ENCODE results near the gene AMZ1.

The AMZ1 gene

GRCh38 chr7:2659556-2660358 is 28.2 kb upstream of the AMZ1 start:
- H3K9ac ChIP-seq (ENCODE audit: low read depth, low read length) = no peak overlapping the region
- no peaks in the 10 kb centered on the region for H3K9me3 ChIP-seq (ENCODE audit: control insufficient read depth, insufficient read depth, low read length)
- H3K36me3 ChIP-seq (ENCODE audit: insufficient read depth, low read length) = peaks cover 7% of the 10 kb centered on the region; the same call in 1 of the 2 replicates
- H3K4me1 ChIP-seq (ENCODE audit: insufficient read depth, low read length) = peaks cover 4% of the 10 kb centered on the region; the same call in 1 of the 2 replicates

- H3K9ac ChIP-seq (ENCODE audit: low read depth, low read length) = no peak overlapping the region
- peaks cover 4% of the 10 kb centered on the region; the same call in 1 of the 2 replicates for H3K4me1 ChIP-seq (ENCODE audit: insufficient read depth, low read length)
- H3K36me3 ChIP-seq (ENCODE audit: insufficient read depth, low read length) = peaks cover 7% of the 10 kb centered on the region; the same call in 1 of the 2 replicates
- no peaks in the 10 kb centered on the region for H3K9me3 ChIP-seq (ENCODE audit: control insufficient read depth, insufficient read depth, low read length)
Measured at GRCh38 chr7:2660359-2661095, 27.5 kb upstream of the AMZ1 start.

GRCh38 chr7:2661096-2661449 is 26.9 kb upstream of the AMZ1 start:
- Histone ChIP-seq H3K9ac (ENCODE audit: low read depth, low read length) (no peak overlapping the region), H3K9me3 (ENCODE audit: control insufficient read depth, insufficient read depth, low read length) (no peaks in the 10 kb centered on the region), H3K36me3 (ENCODE audit: insufficient read depth, low read length) (peaks cover 7% of the 10 kb centered on the region; the same call in 1 of the 2 replicates), H3K4me1 (ENCODE audit: insufficient read depth, low read length) (peaks cover 4% of the 10 kb centered on the region; the same call in 1 of the 2 replicates)

- no peaks in the 10 kb centered on the region for H3K9me3 ChIP-seq (ENCODE audit: control insufficient read depth, insufficient read depth, low read length)
- H3K4me1 ChIP-seq (ENCODE audit: insufficient read depth, low read length) = peaks cover 4% of the 10 kb centered on the region; the same call in 1 of the 2 replicates
- peaks cover 5% of the 10 kb centered on the region; the same call in 1 of the 2 replicates for H3K36me3 ChIP-seq (ENCODE audit: insufficient read depth, low read length)
- H3K9ac ChIP-seq (ENCODE audit: low read depth, low read length) = no peak overlapping the region
Measured at GRCh38 chr7:2661602-2662272, 26.3 kb upstream of the AMZ1 start.

DNA sequence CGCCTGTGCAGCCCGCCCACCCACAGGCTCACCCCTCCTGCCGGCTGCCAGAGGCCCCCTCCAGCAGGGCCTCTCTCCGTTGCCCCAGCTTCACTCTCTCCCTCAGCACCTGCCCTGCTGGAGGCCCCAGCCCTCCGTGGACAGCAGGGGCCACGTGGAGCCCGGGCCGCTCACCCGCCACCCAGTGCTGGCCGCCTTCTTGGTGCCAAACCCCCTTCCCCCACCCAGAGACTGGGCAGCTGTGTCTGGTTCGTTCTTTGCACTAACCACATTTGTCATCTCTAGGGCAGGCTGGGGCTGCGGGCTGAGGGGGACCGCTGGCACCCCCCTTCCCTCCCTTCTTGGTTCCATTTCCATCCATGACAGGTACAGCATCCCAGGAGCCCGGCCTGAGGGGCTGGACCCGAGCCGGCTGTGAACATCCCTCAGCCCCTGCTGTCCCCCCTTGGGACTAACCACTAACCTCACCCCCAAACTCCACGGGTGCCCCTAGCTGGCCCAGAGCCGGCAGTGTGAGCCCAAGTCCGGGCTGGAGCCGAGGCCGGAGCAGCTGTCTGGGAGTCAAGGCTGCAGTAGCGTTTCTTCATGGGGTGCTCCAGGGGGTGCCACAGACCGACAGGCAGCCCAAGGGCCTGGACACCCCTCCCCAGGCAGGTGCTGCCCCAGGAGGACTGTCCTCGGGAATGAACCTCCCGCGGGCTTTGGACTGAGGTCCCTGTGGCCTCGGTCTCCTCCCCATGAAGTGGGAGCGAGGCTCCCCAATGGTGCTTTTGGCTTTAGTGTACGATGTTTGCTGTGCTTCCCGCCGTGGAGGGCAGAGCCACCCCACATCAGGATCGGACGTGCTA is 25.5 kb upstream of the AMZ1 start:
- H3K9me3 ChIP-seq (ENCODE audit: control insufficient read depth, insufficient read depth, low read length) = no peaks in the 10 kb centered on the region
- no peak overlapping the region for H3K9ac ChIP-seq (ENCODE audit: low read depth, low read length)
- peaks cover 4% of the 10 kb centered on the region; the same call in 1 of the 2 replicates for H3K4me1 ChIP-seq (ENCODE audit: insufficient read depth, low read length)
- H3K36me3 ChIP-seq (ENCODE audit: insufficient read depth, low read length) = no peaks in the 10 kb centered on the region; the same call in 1 of the 2 replicates

DNA sequence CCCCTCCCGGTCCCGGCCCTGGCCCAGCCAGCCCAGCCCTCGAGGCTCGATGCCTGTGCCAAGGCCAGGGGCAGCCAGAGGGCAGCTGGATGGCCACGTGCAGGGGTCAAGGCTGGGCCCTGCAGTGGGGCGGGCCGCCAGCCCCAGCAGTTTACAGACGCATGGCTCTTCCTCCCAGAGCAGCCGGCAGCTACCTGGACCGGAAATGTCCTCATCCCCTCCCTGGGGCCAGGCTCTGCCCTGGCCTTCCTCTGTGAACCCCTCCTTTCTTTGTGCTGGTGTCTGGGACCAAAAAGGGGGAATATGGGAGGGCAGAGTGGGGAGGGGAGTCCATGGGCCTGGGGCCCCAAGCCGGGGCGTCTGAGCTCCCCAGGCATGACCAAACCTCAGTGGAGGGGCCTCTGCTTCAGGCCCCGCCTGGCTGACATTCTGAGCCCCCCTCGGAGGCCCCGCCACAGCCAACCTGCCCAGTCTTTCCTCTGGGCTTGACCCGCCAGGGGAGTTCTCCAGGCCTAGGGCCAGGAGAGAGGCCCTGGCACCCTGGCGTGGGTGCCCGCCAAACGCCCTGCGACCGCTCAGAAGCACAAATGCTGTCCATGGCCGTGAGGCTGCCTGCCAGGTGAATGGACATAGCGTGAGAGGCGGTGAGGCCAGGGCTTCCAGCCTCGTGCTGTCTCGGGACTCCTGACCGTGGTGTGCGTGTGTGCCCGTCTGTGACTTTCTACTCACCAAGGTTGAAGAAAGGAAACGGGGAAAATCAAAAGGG is 24.7 kb upstream of the AMZ1 start:
- no peaks in the 10 kb centered on the region; the same call in 1 of the 2 replicates for H3K36me3 ChIP-seq (ENCODE audit: insufficient read depth, low read length)
- peaks cover 4% of the 10 kb centered on the region; the same call in 1 of the 2 replicates for H3K4me1 ChIP-seq (ENCODE audit: insufficient read depth, low read length)
- H3K9ac ChIP-seq (ENCODE audit: low read depth, low read length) = no peak overlapping the region
- no peaks in the 10 kb centered on the region for H3K9me3 ChIP-seq (ENCODE audit: control insufficient read depth, insufficient read depth, low read length)

DNA sequence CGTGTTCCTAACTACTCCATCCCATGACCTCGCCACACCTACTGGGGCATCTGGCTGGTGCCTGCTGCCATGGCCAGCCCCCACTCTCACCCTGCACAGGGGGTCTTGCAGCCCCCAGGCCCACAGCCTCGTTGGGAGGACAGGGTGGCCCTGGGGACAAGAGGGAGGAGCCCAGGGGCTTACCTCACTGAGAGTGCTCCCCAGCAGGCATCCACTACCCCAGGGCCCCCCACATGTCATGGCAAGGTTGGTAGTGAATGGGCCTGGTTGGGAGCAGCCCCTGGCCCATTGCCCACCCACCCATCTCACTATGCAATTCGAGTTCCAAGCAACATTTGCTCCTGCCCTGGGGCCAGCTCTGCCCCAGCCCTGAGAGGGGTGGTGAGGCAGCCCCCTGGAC is 24.0 kb upstream of the AMZ1 start:
- Histone ChIP-seq H3K9me3 (ENCODE audit: control insufficient read depth, insufficient read depth, low read length) (no peaks in the 10 kb centered on the region), H3K36me3 (ENCODE audit: insufficient read depth, low read length) (no peaks in the 10 kb centered on the region), H3K4me1 (ENCODE audit: insufficient read depth, low read length) (peaks cover 4% of the 10 kb centered on the region; the same call in 1 of the 2 replicates), H3K9ac (ENCODE audit: low read depth, low read length) (no peak overlapping the region)

- H3K9me3 ChIP-seq (ENCODE audit: control insufficient read depth, insufficient read depth, low read length) = no peaks in the 10 kb centered on the region
- H3K4me1 ChIP-seq (ENCODE audit: insufficient read depth, low read length) = peaks cover 4% of the 10 kb centered on the region; the same call in 1 of the 2 replicates
- H3K36me3 ChIP-seq (ENCODE audit: insufficient read depth, low read length) = no peaks in the 10 kb centered on the region
- H3K9ac ChIP-seq (ENCODE audit: low read depth, low read length) = peak overlapping the region; percentile 38; the same call in 1 of the 2 replicates
Measured at GRCh38 chr7:2665359-2665791, 22.6 kb upstream of the AMZ1 start.

DNA sequence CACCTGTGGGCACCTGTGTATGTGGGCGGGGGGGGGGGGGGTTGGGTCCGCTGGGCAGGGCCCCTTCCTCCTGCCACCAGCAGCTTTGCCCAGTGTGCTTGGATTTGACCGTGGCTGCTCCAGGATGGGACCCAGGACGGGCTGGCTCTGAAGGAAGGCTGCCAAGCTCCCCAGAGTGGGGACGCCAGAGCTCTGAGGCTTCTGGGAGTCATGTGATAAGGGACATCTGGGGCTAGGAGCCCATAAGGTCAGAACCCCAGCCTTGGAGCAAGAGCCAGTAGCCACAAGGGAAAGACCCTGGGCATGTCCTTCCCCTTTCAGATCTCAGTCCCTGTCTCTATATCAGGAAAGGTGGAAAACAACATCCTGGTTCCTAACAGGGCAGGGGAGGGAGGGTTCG is 21.8 kb upstream of the AMZ1 start:
- Histone ChIP-seq H3K9ac (ENCODE audit: low read depth, low read length) (no peak overlapping the region), H3K36me3 (ENCODE audit: insufficient read depth, low read length) (no peaks in the 10 kb centered on the region), H3K4me1 (ENCODE audit: insufficient read depth, low read length) (peaks cover 4% of the 10 kb centered on the region; the same call in 1 of the 2 replicates), H3K9me3 (ENCODE audit: control insufficient read depth, insufficient read depth, low read length) (no peaks in the 10 kb centered on the region)

DNA sequence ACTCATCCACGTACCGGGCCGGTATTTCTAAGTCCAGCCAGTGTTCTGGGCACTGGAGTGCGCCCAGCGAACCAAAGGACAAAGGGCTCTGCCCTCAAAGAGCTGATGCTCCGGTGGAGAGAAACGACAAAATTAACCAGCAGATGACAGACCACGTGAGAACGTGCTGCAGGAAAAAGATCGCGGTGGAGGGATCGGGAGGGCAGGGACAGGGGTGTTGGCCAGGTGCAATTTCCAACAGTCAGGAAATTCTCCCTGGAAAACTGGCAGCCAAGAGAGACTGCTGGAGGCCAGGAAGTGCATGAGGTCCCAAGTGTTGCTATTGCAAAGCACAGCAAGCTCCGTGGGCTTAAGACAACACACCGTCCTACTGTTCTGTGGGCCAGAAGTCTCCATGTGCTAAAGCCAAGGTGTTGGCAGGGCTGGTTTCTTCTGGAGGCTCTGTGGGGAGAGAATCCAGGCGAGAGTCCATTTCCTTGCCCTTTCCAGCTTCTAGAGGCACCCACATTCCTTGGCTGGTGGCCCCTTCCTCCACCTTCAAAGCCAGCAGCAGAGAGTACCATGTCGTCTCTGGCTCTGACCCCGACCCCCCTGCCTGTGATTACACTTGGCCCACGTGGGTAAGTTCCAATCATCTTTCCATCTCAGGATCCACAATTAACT is 21.3 kb upstream of the AMZ1 start:
- no peak overlapping the region for H3K9ac ChIP-seq (ENCODE audit: low read depth, low read length)
- no peaks in the 10 kb centered on the region for H3K36me3 ChIP-seq (ENCODE audit: insufficient read depth, low read length)
- peaks cover 4% of the 10 kb centered on the region; the same call in 1 of the 2 replicates for H3K4me1 ChIP-seq (ENCODE audit: insufficient read depth, low read length)
- H3K9me3 ChIP-seq (ENCODE audit: control insufficient read depth, insufficient read depth, low read length) = no peaks in the 10 kb centered on the region

DNA sequence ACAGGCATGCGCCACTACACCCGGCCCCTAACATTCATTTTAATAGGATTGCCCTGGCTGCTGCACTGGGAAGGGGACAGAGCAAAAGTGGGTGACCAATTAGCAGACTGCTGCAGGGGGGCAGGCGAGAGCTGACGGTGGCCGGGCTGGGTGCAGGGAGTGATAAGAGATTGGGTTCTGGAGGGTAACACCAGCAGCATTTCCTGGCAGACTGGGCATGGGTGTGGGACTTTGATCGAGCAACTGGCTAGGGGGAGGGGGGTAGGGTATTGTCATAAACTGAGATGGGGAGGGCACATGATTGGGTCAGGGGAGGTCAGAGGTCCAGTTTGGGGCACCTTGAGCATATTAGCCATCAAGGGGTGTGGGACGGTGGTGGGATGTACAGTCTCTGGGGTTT is 20.2 kb upstream of the AMZ1 start:
- Histone ChIP-seq H3K36me3 (ENCODE audit: insufficient read depth, low read length) (no peaks in the 10 kb centered on the region), H3K4me1 (ENCODE audit: insufficient read depth, low read length) (peaks cover 4% of the 10 kb centered on the region; the same call in 1 of the 2 replicates), H3K9me3 (ENCODE audit: control insufficient read depth, insufficient read depth, low read length) (no peaks in the 10 kb centered on the region), H3K9ac (ENCODE audit: low read depth, low read length) (no peak overlapping the region)

GRCh38 chr7:2668401-2668800 is 19.6 kb upstream of the AMZ1 start:
- no peaks in the 10 kb centered on the region for H3K9me3 ChIP-seq (ENCODE audit: control insufficient read depth, insufficient read depth, low read length)
- no peak overlapping the region for H3K9ac ChIP-seq (ENCODE audit: low read depth, low read length)
- no peaks in the 10 kb centered on the region for H3K36me3 ChIP-seq (ENCODE audit: insufficient read depth, low read length)
- peaks cover 4% of the 10 kb centered on the region; the same call in 1 of the 2 replicates for H3K4me1 ChIP-seq (ENCODE audit: insufficient read depth, low read length)
